HFF-Myc (cell line): ENCODE data around the gene CDH1.

Source experiments
- DNase-seq: peaks from one replicate; pipeline ENCODE4 v3.0.0-alpha.2; 2011; ENCODE audit warnings: low read depth; ENCODE audit errors: extremely low read depth
- H3K4me3 ChIP-seq: replicated peaks from 2 replicates; pipeline ENCODE4 v1.5.1; 2011; ENCODE audit warnings: low read depth, mild to moderate bottlenecking, control low read depth, low read length
- TF ChIP-seq, protein P1 (sequence below): IDR thresholded peaks from 2 replicates; pipeline ENCODE4 v1.5.1; 2012; ENCODE audit warnings: mild to moderate bottlenecking, low read depth, low read length, control low read depth; ENCODE audit errors: missing control alignments

CDH1 gene

DNA sequence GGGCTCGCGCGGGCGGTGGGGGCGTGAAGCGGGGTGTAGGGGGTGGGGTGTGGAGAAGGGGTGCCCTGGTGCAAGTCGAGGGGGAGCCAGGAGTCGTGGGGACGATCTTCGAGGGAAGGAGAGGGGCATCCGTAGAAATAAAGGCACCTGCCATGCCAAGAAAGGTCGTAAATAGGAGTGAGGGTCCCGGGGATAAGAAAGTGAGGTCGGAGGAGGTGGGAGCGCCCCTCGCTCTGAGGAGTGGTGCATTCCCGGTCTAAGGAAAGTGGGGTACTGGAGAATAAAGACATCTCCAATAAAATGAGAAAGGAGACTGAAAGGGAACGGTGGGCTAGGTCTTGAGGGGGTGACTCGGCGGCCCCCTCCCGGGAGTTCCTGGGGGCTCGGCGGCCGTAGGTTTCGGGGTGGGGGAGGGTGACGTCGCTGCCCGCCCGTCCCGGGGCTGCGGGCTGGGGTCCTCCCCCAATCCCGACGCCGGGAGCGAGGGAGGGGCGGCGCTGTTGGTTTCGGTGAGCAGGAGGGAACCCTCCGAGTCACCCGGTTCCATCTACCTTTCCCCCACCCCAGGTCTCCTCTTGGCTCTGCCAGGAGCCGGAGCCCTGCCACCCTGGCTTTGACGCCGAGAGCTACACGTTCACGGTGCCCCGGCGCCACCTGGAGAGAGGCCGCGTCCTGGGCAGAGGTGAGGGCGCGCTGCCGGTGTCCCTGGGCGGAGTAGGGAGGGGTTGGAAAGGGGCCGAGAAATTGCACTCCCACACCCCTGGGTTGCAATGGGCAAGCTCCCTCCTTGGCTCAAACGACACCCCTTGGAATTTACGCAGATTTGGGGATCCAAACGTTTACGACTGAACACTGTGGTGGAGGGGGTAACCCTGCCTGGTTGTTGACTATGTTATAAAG is 888 bp downstream of the CDH1 start:
- no peak for DNase-seq
- TF ChIP-seq, protein P1, sequence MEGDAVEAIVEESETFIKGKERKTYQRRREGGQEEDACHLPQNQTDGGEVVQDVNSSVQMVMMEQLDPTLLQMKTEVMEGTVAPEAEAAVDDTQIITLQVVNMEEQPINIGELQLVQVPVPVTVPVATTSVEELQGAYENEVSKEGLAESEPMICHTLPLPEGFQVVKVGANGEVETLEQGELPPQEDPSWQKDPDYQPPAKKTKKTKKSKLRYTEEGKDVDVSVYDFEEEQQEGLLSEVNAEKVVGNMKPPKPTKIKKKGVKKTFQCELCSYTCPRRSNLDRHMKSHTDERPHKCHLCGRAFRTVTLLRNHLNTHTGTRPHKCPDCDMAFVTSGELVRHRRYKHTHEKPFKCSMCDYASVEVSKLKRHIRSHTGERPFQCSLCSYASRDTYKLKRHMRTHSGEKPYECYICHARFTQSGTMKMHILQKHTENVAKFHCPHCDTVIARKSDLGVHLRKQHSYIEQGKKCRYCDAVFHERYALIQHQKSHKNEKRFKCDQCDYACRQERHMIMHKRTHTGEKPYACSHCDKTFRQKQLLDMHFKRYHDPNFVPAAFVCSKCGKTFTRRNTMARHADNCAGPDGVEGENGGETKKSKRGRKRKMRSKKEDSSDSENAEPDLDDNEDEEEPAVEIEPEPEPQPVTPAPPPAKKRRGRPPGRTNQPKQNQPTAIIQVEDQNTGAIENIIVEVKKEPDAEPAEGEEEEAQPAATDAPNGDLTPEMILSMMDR, result peak; percentile 6

DNA sequence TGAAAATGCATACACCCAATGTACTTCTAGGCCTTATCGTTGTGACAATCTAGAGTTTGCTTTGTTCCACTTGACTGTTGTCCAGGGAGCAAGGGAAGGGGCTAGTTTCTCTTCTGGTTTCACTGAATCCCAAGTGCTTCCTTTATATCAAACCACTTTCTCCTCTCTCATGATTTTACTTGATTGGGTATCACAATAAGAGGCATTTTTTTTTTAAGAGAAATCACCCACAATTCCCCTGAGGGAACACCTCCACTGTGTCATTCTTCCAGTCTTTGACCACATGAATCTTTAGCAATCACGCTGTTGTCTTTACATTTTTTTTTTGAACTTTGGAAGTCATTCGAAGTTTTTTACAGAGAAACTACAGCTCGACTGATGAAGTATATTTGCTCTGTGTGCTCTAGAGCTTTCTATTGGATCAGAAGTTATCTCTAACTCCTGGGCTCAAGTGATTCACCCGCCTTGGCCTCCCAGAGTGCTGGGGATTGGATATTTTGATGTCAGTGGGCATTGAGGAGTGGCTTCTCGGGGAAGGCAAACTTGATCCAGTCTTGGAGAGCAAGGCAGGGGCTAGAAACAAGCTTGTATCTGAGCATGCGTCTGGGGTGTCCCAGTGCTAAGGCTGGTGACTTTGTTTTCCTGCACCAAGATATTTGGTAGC is 3.0 kb downstream of the CDH1 start:
- DNase-seq, result no peak
- no peak overlapping the region for H3K4me3 ChIP-seq
- TF ChIP-seq, protein P1, result no peak

More for the DNA sequence above, 888 bp downstream of the CDH1 start:
- no peak overlapping the region for H3K4me3 ChIP-seq

DNA sequence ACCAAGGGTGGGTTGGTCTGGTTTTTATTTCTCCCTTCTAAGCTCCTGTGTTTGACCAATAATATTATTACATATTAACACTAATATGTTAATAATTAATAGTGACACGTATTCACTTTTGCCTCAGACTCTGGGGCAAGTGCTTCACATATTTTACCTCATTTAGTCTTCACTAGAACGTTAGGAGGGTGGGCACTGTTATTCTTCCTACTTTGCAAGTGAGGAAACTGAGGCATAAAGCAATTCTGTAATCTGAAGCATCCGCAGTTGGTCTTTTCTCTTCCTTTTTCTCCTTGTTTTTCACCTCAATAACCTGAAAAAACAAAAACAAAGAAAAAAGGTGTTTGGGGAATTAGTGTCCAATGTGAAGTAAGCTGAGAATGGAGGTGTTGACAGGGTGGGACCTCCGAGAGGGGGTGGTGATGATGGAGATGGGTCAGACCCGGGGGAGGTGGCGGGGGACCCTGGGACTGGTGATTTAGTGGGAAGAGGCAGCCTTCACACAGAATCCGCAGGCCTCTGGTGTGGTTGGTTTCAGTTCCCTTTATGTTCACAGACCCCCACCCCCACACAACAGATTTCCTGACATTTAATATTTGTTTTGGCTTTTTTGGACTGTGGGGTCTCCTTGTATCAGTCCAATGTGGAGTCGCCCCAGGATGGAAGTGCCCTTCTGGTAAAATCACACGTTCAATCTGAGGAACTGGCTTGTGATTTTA is 3.7 kb downstream of the CDH1 start:
- no peak for DNase-seq
- H3K4me3 ChIP-seq, result no peak overlapping the region
- TF ChIP-seq, protein P1, result no peak

DNA sequence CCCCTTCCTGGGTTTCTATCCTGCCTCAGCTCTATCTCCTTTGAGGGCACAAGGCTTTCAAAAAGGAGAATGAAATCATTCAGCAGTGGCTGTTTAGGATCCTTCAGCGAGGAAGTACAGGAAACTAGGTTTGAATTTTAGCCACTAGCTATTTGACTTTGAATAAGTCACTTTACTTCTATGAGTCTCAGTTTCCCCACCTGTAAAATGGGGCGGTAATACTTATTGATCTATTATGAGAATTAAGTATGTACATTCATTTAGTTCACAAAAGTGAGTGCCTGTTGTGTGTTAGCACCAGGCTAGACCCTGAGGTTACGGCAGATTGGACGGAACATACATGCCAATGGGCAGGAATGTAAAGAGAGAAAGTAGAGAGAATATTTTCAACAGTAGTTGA is 6.6 kb downstream of the CDH1 start:
- no peak overlapping the region for H3K4me3 ChIP-seq
- TF ChIP-seq, protein P1, result no peak
- no peak for DNase-seq

DNA sequence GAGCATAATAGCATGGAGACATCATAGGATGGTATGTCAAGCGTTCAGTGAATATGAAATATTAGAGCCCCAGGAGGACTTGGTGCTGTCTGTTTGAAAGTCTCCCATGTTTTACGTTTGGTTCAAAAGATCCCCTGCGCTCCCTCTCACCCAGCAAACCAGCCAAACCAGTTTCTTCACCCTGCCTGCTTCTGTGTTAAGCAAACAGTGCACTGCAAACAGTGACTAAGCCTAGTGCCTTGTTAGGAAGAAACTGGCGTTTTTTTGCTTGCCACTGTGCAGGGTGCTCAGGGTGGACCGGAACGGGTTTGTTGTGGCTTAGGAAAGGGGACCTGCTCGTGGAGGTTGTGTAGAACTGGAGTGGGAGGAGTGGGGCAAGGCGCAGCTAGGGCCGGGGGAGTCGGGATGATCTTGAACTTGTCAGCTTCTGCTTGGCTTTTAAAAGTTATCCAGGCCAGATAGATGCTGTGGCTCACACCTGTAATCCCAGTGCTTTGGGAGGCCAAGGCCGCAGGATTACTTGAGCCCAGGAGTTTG is 7.7 kb downstream of the CDH1 start:
- TF ChIP-seq, protein P1, result no peak
- no peak overlapping the region for H3K4me3 ChIP-seq
- no peak for DNase-seq

DNA sequence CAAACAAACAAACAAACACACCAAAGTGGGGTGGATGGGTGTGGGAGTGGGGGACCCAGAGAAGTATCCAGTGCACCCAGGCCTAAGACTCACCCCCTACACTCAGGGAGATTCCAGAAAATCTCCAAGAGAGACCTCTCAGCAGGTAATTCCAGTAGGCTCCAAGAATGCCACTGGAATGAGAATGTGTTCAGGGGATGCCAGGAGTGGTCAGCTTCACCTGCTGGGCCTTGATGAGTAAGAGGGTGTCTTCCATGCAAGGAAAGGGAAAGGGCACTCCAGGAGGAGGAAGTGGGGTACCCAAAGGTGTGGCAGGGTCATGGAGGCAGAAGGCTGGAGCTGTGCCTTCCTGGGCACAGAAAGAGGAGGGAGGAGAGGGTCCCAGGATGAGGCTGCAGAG is 9.9 kb downstream of the CDH1 start:
- DNase-seq, result no peak
- TF ChIP-seq, protein P1, result no peak
- H3K4me3 ChIP-seq, result no peak overlapping the region
